Right renal cortex interstitium (tissue), 3 donors: ENCODE results near the gene DHX8. TPM values are rescaled to one million over a fixed set of nuclear protein-coding genes. Genes with fewer than 3 reads are reported as not detected.
"Not testable (repeated sequence)": the region's sequence is repeated elsewhere in the genome, so short reads cannot be mapped to it uniquely, and the experiment has no call there.

Experiments
- DNase-seq, 3 donors: peaks; one replicate each; pipeline ENCODE4 v3.0.0-alpha.2; 2013; ENCODE audit warnings: low read depth in 3 of 3, low spot score in 2 of 3
- polyA plus RNA-seq, 3 donors: library from polyadenylated mRNA; unstranded; fragments of 120-200 nt; gene quantifications; one replicate each; pipeline ENCODE4 v1.2.1, GENCODE V29; 2013; ENCODE audit not compliant: insufficient read length in 3 of 3

The DHX8 gene
- polyA plus RNA-seq, 3 donors: 42.3 to 44.7 (median 42.7) TPM

DNA sequence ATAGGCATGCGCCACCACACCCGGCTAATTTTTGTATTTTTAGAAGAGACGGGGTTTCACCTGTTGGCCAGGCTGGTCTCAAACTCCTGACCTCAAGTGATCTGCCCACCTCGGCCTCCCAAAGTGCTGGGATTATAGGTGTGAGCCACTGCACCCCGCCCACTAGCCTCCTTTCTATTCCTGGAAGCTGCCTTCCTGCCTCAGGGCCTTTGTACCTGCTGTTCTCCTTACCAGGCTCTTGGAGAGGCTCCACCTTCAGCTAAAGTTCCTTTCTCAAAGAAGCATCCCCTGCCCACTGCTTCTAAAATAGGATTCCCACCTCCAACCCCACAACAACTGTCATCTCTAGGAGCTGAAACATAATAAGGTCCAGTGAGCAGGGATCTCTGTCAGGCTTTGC is 23.9 kb upstream of the DHX8 start:
- not testable (repeated sequence) for DNase-seq

GRCh38 chr17:43461185-43461584 is 22.6 kb upstream of the DHX8 start:
- DNase-seq: no peak

DNA sequence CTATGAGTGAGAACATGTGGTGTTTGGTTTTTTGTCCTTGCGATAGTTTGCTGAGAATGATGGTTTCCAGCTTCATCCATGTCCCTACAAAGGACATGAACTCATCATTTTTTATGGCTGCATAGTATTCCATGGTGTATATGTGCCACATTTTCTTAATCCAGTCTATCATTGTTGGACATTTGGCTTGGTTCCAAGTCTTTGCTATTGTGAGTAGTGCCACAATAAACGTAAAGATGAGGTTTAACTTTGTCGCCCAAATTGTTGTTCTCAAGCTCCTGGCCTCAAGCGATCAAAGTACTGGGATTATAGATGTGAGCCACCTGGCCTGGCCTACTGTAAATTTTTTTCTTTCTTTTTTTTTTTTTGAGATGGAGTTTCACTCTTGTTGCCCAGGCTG is 21.2 kb upstream of the DHX8 start:
- not testable (repeated sequence) for DNase-seq

DNA sequence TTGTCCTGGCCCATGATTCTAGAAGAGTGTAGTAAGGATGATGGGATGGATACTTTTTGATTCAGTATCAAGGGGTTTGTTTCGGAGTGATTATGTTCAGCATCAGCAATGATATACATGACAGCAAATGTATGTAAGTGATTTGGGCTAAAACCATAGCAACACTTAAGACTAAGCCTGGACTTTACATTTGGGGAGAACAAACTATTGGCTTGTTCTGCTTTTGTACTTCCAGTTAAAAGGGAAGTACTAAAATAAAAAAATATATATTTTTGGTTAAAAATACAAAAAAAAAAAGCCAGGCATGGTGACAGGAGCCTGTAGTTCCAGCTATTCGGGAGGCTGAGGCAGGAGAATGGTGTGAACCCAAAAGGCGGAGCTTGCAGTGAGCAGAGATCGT is 20.5 kb upstream of the DHX8 start:
- DNase-seq: no peak

DNA sequence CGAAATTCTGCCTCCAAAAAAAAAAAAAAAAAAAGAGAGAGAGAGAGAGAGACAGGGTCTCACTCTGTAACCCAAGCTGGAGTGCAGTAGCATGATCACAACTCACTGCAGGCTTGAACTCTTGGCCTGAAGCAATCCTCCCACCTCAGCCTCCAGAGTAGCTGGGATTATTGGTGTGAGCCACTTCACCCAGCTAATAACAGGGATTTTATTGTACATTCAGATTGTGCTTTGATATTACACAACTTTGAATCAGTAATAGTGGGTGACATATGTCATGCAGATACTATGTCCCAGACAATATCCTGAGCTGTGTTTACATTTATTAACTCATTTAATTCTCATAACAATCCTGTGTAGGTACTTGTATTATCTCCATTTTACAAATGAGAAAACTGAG is 19.7 kb upstream of the DHX8 start:
- no peak for DNase-seq

DNA sequence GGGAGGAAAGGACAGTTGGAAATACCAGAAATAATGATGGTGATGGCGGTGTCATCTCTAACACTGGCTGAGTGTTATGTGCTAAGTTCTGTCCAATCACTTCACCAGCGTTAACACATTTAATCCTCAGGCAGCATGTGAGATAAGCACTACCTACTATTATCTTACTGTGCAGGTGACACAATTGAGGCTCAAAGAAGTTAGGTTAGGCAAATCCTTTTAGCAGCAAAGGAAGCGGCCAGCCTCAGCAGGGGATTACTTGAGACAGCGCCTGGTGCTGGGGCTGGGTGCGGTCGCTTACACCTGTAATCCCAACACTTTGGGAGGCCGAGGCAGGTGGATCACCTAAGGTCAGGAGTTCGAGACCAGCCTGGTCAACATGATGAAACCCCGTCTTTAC is 18.7 kb upstream of the DHX8 start:
- no peak for DNase-seq

DNA sequence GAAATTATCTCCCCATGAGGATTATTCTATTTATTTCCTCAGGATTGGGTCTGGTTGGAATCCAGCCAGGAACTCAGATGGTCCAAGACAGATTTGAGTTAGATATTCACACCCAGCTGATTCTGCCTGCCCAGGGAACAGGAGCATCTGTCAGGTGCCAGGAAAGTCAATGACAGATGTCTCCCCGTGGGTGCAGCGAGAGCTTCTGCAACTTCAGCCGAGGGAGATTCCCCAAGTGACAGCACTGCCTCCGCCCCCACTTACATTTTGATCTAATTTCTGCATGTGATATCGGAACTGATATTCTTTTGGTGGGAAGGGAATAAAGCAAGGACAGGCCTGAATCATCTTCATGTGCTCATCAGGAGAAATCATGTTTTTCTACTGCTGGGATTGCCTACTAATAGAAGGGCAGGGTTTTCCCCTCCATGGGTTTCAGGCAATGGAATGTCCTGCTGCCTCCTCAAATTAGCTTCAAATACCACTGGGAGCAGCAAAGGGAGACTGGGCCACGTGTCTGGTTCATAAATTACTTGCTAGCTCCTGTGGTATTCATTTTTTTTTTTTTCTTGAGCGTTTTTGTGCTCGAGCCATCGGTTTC is 15.7 kb upstream of the DHX8 start:
- DNase-seq: no peak

- DNase-seq: no peak
Observed at GRCh38 chr17:43468691-43469139, 15.1 kb upstream of the DHX8 start.

- DNase-seq: no peak
Observed at GRCh38 chr17:43469145-43469544, 14.6 kb upstream of the DHX8 start.

- DNase-seq: no peak
Observed at GRCh38 chr17:43471585-43472160, 12.1 kb upstream of the DHX8 start.

DNA sequence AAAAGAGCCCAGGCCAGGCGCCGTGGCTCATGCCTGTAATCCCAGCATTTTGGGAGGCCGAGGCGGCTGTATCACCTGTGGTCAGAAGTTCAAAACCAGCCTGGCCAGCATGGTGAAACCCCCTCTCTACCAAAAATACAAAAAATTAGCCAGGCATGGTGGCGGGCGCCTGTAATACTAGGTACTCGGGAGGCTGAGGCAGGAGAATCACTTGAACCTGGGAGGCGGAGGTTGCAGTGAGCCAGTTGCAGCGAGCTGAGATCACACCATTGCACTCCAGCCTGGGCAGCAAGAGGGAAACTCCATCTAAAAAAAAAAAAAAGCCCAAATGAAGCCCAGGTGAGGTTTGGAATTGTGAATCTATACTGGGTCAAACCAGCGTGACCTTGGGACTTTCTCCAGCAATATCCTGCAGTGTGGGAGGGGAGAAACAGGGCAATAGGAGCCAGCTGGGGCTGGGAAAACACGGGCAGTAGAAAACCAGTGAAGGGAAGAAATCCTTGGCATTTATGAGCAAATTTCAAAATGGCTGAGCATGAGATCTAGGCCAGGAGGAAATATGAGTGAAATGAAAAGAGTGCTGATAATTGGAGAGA is 8.2 kb upstream of the DHX8 start:
- no peak for DNase-seq

GRCh38 chr17:43476306-43476705 is 7.5 kb upstream of the DHX8 start:
- DNase-seq: not testable (repeated sequence)

DNA sequence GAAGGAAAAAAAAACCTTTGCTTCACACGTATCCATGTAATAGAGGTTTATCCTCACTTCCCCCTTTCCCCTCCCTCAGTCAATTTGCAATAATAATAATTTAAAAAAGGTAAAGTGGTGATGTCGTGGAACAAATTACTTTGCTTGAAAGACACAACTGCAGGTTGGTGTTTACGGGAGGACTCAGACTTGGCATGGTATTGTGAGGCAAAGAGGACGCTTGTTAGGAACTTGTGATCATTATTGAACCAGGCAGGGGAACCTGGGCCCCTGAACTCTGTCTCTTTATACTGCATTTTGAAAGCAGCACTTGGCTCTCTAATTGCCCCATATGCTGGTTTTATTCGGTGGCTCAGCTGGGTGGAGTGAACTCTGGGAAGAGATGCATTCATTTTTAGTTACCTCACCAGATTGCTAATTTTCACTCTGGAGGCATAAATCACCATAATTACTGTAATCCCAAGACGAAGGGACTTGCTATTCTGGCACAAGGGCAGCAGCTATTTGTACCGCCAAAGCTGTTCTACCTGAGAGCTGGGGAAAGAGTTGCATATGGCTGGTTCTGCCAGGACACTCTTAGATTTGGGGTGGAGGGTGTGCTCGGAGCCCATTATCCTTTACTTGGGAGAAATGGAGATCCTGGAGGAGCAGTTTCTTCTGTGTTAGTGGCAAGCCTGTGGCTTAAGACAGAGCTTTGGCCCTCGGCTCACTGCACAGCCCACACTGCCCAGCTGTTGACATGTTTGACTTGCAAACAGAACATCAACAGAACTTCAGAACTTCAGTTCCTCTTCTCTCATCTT is 5.7 kb upstream of the DHX8 start:
- DNase-seq: no peak

GRCh38 chr17:43479948-43480347 is 3.8 kb upstream of the DHX8 start:
- DNase-seq: no peak

DNA sequence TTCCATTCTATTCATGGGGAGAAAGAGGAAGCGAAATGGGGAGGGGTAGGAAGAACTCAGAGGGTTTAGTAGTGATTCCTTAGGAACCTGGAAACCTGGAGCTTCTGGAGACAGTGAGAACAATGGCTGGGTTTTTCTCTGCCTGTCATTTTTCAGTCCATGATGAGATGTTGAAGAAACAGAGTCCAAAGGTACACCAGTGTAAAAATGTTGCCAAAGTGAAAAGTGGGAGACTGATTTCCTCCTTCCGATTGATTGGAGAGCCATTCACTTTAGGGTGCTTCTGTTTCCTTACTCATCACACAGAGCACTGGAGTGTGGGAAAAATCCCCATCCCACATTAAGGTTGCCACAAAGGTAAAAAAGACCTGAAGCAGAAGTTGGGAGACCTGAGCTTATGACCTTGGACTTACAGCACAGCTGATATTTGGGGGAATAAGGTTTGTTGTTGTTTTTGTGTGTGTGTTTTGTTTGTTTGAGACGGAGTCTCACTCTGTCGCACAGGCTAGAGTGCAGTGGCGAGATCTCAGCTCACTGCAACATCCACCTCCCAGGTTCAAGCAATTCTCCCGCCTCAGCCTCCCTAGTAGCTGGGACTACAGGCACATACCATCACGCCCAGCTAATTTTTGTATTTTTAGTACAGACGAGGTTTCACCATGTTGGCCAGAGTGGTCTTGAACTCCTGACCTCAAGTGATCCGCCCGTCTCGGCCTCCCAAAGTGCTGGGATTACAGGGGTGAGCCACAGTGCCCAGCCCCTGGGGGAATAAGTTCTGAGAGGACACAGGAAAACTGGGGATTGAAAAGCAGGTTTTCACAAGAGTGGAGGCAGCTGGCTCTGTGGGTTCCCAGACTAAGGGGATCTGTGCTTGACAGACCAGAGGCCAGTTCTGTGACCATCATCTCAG is 1.4 kb upstream of the DHX8 start:
- DNase-seq: no peak

GRCh38 chr17:43490621-43491020 is 6.8 kb downstream of the DHX8 start:
- DNase-seq: no peak

DNA sequence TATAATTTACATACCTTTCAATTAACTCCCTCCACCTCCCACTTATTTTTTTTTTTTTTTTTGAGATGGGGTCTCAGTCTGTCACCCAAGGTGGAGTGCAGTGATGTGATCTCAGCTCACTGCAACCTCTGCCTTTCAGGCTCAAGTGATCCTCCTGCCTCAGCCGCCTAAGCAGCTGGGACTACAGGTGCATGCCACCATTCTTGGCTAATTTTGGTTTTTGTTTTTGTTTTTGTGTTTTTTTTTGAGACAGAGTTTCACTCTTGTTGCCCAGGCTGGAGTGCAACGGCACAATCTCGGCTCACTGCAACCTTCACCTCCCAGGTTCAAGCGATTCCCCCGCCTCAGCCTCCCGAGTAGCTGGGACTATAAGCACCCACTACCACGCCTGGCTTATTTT is 25.7 kb downstream of the DHX8 start:
- not testable (repeated sequence) for DNase-seq

DNA sequence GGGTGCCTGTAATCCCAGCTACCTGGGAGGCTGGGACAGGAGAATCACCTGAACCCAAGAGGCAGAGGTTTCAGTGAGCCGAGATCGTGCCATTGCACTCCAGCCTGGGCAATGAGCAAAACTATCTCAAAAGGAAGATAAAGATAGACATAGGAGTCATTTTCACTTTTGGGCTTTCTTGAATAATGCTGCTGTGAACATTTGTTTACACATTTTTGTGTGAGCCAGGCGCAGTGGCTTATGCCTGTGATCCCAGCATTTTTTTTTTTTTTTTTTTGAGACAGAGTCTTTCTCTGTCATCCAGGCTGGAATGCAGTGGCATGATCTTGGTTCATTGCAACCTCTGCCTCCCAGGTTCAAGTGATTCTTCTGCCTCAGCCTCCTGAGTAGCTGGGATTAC is 27.4 kb downstream of the DHX8 start:
- not testable (repeated sequence) for DNase-seq

DNA sequence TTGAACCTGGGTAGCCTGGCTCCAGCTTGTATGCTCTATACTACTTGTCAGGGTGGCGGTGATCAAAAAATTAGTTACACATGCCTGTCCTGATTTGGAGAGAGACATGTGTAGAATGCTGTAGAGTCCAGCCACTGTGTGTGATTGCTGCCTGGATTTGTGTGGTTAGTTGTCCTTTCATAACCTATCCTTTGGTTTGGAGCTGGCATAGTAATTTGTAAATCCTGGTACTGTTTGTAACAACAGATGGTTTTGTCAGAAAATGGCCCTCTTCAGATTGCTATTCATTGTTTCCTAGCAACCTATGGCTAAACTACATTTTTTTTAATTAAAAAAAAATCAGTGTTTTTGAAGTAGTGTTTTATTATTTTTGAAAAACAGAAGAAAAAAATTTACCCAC is 31.9 kb downstream of the DHX8 start:
- DNase-seq: no peak

- no peak for DNase-seq
Observed at GRCh38 chr17:43517161-43517560, 33.4 kb downstream of the DHX8 start.
